Right ventricle myocardium superior (tissue), 1 donor: ENCODE results near the gene CCNT2. TPM values are rescaled to one million over a fixed set of nuclear protein-coding genes. Genes with fewer than 3 reads are reported as not detected.

Source experiments
- ATAC-seq: fragments of 200-7000 bp; cut with Tn5 transposase; one replicate; pipeline ENCODE4 v1.9.1; 2020; ENCODE audit warnings: mild to moderate bottlenecking; ENCODE audit not compliant: poor library complexity
- DNase-seq: peaks from one replicate; pipeline ENCODE4 v3.0.0-alpha.2; 2020
- intact Hi-C: fragments of 100-400 bp; cut with DNase I; formaldehyde crosslinking; loops from one replicate; pipeline ENCODE4 v1.11.2; 2022
- total RNA-seq: library from RNA; stranded (reverse); fragmentation: NEBNext Ultra II Directional; extraction: Animal tissue kit (Norgen Biotek cat#: 25700); gene quantifications from one replicate; pipeline ENCODE4 v1.2.1, GENCODE V29; 2021
- donor health status: DM: no; HTN: yes; CAD: no; lungs with severe emphysema.

Gene CCNT2
- total RNA-seq, 1 donor from 2014 or later: 16.6 TPM

DNA sequence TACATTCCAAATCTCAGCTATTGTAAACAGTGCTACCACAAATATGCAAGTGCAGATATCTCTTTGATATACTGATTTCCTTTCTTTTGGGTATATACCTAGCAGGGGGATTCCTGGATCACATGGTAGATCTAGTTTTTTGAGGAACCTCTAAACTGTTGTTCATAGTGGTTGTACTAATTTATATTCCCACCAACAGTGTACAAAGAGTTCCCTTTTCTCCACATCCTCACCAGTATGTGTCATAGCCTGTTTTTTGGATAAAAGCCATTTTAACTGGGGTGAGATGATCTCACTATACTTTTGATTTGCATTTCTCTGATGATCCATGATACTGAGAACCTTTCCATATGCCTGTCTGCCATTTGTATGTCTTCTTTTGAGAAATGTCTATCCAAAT, 6.3 kb upstream of the CCNT2 start:
- no peak for DNase-seq
- ATAC-seq: no peak
- intact Hi-C loops: no loop called here

DNA sequence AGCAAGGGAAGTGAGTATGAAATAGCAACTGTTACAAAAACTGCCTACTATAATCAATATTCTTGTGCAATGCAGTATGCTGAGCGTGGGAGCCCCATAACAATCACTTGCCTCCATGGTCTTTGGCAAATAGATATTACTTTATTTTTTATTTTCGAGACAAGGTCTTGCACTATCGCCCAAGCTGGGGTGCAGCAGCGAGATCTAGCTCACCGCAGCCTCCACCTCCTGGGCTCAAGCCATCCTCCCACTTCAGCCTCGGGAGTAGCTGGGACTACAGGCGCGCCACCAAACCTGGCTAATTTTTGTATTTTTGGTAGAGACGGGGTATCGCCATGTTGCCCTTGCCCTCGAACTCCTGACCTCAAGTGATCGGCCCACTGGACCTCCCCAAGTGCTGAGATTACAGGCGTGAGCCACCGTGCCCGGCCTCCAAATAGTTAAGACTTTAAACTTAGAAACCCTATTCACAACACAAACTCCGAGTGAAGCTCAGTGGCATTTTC, 1.2 kb upstream of the CCNT2 start:
- ATAC-seq: no peak
- DNase-seq: peak; percentile 44
- intact Hi-C loops: loop anchor here (5.0 kb wide), 1 partner anchor 615 kb away; the partner anchor contains the start of genes R3HDM1 and ZRANB3

DNA sequence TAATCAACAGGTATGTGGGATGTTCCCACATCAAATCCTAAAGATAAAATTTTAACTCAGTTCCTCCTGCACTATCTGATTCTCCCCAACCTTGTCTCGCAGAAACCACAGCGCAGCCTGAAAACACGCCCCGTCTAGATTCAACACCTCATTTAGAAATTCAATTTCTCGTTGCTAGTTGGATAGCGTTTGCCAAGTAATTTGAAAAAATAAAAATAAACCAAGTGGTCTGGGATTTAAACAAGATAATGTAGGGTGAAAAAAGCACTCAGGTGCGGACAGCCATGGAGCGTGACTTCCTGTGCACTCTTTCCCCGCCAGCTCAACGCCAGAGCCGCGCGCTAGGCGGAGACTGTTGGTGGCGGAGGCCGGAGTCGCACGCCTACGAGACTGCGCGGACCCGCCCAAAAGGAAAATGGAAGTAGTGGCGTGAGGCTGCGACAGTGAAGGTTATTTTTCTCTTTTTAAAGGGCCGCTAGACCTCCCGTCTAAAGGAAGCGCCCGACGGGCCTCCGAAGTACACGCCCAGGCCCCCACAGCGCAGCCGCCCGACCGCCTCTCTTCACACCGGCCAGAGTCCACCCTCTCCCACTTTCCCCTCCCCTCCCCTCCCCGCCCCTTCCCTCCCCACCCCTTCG, 615 bp upstream of the CCNT2 start:
- DNase-seq (no peak), ATAC-seq (peak; percentile 84)
- intact Hi-C loops: loop anchor here (5.0 kb wide), 1 partner anchor 614 kb away; the partner anchor contains the start of genes R3HDM1 and ZRANB3

DNA sequence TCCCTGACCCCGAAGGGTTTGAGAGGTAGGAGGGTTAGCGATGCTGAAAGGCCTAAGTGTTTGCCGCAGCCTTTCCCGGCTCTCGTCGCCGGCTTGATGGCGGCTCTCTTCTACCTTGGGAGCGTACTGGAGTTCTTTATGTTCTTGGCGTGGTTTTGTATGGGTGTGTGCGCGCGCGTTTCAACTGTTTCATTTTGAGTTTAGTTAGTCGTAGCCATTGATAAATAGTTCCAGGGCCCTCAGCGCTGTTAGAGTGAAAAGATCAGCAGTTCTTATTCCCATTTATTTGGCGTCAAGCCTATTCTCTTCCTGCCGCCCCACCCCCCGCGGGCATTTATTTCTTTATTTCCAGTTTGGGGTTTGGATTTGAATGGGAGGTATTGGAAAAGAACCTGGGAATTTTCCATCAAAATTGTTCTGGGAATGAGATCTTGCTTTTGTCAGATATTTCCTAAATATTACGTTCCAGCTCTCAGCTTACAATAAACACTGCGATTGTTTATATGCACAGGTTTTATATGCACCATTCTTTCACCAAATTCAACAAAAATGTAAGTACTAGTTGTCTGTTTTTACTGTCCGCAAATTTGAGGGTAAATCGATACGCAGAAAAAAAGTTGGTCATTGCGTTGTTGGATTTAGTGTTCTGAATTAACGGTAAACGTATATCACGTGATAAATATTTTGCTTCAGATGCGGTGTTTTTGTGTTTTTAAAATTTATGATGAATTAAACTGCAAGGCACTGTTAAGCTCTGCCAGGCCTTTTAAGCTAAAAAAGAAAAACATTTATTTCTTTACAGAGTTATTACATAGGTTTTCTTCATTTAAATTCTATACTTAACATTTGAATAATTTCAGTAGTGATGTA, 954 bp downstream of the CCNT2 start:
- intact Hi-C loops: loop anchor here (5.0 kb wide), 1 partner anchor 613 kb away; the partner anchor contains the start of genes R3HDM1 and ZRANB3
- DNase-seq (peak; percentile 51), ATAC-seq (peak; percentile 3)

DNA sequence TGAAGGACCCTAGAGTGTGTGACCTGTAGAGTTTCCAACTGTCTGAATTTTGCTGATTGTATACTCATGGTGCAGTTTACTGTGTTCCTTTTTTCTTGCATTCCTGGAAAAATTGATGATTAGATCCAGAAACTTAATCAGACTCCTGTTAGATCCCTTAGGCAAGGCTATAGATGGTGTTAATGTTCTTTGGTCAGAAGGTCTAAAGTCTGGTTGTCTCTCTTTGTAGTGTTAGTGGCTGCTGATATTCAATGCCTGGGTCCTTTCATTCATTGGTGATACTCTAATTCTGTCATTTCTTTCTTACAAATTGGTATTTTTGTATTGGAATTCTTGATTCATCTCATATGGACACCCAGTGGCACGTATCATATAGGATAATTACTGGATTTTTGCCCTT, 6.3 kb downstream of the CCNT2 start:
- intact Hi-C loops: no loop called here
- ATAC-seq (no peak), DNase-seq (no peak)

DNA sequence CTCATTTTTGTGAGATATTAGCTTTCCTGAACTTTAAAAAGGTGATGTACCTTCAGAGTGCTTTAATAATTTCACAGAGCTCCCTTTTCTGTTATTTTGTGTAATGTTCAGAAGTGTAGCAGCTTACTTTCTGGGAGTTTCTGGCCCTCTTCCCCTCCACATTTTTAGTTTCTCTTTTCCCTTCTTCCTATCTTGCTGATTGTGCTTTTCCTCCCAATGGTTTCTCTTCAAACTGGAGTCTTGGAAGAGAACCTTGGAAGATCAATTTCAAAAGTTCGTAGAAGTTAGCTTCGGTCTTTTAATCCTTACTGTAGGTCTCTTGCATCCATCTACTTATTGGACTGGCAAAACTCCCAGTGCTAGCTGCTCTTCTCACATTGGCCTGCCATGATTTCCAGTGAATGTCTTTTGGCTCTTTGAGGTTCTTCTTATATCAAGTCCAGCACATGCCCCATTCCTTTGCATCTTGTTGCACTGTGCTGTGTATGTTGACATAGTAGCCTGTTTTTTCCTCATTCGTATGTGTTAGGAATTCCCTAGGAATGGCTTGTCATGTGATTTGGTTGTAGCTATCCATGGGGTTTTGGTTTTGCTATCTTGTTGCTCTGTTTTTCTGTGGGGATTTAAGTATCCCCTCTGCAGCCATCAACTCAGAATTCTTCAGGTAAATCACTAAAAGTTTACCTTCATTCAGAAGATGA, 7.8 kb downstream of the CCNT2 start:
- ATAC-seq: no peak
- intact Hi-C loops: no loop called here
- no peak for DNase-seq

DNA sequence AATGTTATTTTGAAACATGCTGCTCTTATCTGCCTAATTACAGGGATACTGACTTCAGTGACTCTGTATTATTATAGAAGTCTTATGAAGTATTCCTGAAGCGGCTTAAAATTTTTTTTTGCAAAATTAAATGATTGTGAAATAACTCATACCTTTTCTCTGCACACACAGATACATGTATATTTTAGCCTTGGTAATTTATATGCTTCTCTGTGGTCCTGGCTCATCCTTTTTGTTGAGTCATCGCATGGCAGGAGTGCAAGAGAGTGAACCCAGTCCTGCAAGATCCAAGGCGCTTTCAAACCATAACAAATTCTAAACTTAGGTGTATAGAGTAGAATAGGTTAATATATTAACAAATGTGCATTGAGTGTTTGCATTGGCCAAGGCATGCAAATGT, 8.6 kb downstream of the CCNT2 start:
- intact Hi-C loops: no loop called here
- peak; percentile 36 for ATAC-seq
- DNase-seq: no peak

DNA sequence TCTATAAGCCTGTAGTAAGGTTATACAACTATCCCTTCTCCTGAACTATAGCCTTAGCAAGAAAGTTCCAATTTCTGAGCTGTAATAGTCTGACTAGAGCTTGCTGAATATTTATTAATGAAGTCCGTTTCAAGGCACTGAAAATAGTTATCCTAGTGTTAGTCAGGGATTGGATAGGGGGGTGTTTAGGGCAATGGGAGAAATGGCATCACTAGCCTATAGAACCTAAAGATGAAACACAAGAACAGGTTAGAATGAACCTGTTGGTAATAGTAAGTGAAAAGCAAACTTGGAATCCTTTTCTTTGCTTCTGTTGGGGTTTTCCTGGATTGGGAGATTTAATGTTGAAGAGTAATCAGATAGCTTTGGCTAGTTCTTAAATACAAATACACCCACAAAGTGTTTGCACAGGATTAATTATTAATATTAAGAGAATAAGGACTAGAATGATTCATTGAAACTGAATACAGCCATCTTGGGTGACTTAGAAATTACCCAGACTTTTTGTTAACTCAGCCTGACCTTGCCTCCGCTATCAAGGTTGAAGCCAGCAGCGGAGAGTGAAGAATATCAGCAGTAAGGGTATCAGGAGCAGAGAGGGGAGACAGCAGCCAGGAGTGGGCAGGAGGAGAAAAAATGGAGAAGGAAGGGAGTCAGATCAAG, 14.4 kb downstream of the CCNT2 start:
- intact Hi-C loops: no loop called here
- ATAC-seq: no peak

DNA sequence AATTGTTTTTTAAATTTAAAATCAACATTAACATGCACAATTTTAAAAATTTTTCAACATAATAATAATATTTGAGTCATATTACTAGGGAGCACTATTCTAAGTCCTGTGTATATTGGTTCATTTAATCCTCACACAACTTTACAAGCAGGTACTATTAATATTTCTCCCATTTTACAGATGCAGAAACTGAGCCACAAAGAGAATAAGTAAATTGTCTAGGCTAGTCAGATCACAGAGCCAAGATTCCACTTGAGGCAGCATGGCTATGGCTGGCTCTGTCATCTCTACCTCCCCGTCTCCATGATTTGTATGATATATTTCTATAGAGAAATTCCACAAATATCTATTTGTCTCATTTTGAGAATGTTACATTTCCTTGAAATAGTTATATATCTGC, 15.1 kb downstream of the CCNT2 start:
- no peak for ATAC-seq

More for the DNA sequence above, 14.4 kb downstream of the CCNT2 start:
- DNase-seq: no peak

DNA sequence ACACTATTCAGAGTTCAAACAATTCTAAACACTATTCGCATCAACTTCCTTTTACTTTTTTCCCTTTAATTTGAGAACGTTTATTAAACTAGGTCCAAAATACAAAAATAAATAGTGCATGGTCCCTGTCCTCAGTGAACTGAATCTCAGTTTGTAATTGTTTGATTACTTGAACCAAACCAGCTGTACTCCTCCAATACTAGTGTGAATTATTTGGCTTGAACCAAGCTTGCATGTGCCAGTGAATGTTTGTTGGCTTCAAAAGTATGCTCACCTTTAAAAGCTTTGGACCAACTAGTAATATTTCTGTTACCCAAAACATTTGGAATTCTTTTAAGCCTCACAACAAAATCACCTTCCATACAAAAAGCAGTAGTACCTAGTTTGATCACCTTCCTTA, 15.5 kb downstream of the CCNT2 start:
- ATAC-seq (no peak), DNase-seq (no peak)
- intact Hi-C loops: no loop called here

More for the DNA sequence above, 15.1 kb downstream of the CCNT2 start:
- intact Hi-C loops: no loop called here
- no peak for DNase-seq

DNA sequence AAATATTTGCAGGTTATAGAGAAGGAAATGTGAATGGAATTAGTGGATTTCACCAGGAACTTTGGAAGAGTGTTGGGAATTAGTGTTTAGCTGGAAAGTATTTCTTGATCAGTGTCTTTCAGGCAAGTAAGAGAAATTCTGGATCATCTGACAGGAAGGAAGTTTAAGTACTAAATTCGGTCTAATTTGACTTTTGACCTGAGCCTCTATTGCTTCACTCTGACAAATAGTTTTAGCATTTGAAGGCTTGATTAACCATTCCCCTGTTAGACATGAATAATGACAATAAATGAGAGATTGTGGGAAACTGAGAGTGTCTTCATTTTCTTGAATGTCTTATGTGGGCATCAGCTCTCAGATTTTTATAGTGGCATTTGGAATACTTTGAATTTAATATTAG, 16.0 kb downstream of the CCNT2 start:
- no peak for ATAC-seq
- no peak for DNase-seq
- intact Hi-C loops: no loop called here

DNA sequence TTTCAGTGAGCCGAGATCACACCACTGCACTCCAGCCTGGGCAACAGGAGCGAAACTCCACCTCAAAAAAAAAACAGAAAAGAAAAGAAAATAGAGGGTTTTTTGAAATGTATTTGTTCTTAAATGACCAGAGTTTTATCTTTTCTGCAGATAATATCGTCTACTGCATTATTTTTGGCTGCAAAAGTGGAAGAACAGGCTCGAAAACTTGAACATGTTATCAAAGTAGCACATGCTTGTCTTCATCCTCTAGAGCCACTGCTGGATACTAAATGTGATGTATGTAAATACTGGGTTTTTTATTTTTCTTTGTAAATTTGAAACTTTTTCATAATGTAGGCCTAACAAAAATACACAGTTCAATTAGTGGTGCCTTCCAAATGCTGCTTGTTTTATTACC, 18.1 kb downstream of the CCNT2 start:
- intact Hi-C loops: no loop called here
- no peak for DNase-seq
- ATAC-seq: no peak

DNA sequence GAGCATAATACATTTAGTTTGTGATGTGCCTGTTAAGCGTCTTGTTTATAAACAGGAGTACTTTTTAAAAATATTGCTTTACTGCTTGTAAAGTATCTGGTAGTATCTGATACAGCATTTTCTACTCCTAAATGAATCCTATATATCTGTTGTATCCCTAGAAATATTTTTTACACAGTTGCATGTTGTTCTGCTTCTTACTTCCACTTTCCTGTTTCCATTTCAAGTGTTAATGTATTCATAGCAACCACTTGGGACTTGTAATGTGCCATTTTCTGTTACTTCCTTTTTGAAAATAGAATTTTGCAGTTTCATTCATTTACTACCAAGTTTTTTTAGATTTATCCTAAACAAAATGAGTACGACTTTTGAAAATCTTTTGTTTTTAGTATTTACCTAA, 24.9 kb downstream of the CCNT2 start:
- intact Hi-C loops: no loop called here
- ATAC-seq (no peak), DNase-seq (no peak)

DNA sequence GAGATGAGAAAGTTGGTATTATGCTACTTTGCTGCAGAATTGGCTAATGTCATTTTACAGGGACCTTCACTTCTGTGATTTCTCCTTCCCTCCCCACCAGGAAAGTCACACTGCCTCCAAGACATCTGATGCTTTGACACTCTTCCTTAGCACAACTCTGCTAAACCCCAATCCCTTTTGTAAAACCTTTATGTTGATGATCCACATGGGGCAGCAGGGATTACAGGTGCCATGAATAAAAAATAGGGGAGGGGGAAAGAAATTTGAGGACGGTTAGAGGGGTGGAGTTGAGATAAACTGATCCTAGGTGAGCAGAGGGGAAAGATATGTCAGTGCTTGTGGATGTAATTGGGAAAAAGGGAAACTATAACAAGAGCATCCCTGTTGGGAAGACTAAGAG, 26.4 kb downstream of the CCNT2 start:
- DNase-seq: no peak
- no peak for ATAC-seq
- intact Hi-C loops: no loop called here

DNA sequence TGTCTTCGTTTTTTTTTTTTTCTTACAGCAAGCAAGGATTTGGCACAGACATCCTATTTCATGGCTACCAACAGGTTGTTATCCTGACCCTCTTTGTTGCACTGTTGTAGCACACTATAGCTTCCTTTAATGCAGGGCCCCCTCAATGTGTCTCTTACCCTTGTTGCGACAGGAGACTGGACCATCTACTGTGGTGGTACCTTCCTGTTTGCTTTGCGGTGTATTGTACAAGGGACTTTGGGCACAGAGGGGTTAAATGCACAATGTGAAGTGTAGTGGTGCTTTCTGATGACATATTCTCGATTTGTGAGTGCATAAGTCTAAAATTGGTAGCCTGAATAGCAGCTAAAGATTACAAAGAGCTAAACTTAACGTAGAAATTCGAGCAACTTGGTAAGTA, 27.5 kb downstream of the CCNT2 start:
- DNase-seq (no peak), ATAC-seq (no peak)
- intact Hi-C loops: no loop called here

DNA sequence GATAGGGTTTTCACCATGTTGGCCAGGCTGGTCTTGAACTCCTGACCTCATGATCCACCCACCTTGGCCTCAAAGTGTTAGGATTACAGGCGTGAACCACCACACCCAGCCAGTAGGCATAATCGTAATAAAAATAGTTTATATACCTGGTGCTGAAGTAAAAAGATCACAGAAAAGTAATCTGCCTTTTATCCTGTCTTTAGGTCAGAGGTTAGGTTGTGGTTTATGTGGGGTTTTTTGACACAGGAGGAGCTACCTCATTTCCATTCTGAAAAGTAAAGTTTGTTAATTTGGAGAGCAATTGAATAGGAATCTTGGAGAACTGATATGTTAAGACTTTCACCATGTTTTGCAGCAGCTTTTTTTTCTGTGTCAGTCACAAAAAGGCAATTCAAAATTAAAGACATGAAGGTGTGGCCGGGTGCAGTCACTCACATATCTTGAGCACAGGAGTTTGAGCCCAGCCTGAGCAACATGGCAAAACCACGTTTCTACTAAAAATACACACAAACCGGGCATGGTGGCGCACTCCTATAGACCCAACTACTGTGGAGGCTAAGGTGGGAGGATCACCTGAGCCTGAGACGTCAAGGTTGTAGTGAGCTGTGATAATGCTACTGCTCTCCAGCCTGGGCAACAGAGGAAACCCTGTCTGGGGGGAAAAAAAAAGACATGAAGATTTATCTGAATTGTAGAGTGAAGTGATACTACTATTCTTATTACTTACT, 31.5 kb downstream of the CCNT2 start:
- intact Hi-C loops: no loop called here
- ATAC-seq (no peak), DNase-seq (no peak)

DNA sequence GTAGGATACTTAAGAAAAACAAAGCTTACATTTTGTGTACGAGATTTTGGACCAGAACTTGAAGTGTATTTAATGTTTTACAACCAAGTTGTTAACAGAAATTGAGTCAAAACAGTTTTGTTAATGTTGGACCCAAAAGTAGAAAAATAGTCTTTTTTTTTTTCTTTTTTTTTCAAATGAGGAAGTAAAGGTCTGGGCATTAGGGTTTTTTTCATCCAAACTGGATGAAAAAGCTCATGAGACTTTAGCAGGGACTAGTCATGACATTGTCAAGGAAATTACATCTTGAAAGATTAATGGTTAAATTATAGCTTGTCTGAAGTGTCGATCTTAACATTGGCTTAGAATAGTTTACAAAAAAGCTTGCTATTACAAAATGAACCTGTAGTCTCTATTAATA, 32.3 kb downstream of the CCNT2 start:
- intact Hi-C loops: no loop called here
- DNase-seq: no peak
- no peak for ATAC-seq

DNA sequence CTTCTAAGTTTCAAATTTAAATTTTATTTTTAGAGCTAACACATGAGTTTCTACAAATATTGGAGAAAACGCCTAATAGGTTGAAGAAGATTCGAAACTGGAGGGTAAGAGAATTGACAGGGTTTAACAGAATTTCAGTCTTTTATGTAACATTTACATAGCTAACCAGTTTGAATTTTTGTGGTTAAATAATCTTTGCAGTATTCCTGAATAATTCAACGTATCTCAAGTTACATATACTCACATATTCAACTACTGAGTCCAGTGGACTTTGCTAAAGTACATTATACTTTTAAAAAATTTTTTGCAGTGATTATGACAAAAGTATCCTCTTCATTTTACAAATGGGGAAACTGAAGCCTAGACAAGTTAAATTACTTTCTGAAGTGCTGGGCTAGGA, 34.0 kb downstream of the CCNT2 start:
- intact Hi-C loops: no loop called here
- DNase-seq: no peak
- ATAC-seq: no peak
